Measurements from ENCODE around the gene PRRG1. TPM values are rescaled to one million over a fixed set of nuclear protein-coding genes. Genes with fewer than 3 reads are reported as not detected.

The PRRG1 gene
- total RNA-seq, 1 donor from 2014 or later: 8.2 TPM

GRCh38 chrX:37378404-37378803 is 29.2 kb downstream of the PRRG1 start:
- Mint-ChIP-seq H3K4me1 (ENCODE audit: unreplicated experiment) (no peaks in the 10 kb centered on the region), H3K4me3 (no peak overlapping the region), H3K27me3 (no peaks in the 10 kb centered on the region), H3K9me3 (peaks cover 4% of the 10 kb centered on the region), H3K36me3 (no peaks in the 10 kb centered on the region), H3K27ac (no peak overlapping the region)
- no peak for DNase-seq (ENCODE audit: extremely low spot score, unreplicated experiment)
- no peak for TF ChIP-seq CTCF (conservative IDR thresholded peaks at IDR 0.05)

GRCh38 chrX:37378830-37379229 is 29.7 kb downstream of the PRRG1 start:
- H3K36me3 Mint-ChIP-seq: no peaks in the 10 kb centered on the region
- H3K27ac Mint-ChIP-seq: no peak overlapping the region
- peaks cover 4% of the 10 kb centered on the region for H3K9me3 Mint-ChIP-seq
- H3K4me1 Mint-ChIP-seq (ENCODE audit: unreplicated experiment): no peaks in the 10 kb centered on the region
- H3K27me3 Mint-ChIP-seq: no peaks in the 10 kb centered on the region
- DNase-seq (ENCODE audit: extremely low spot score, unreplicated experiment): no peak
- TF ChIP-seq CTCF (conservative IDR thresholded peaks at IDR 0.05): no peak
- H3K4me3 Mint-ChIP-seq: no peak overlapping the region

- no peaks in the 10 kb centered on the region for H3K27me3 Mint-ChIP-seq
- no peak overlapping the region for H3K4me3 Mint-ChIP-seq
- H3K9me3 Mint-ChIP-seq: peaks cover 4% of the 10 kb centered on the region
- H3K27ac Mint-ChIP-seq: no peak overlapping the region
- no peak for DNase-seq (ENCODE audit: extremely low spot score, unreplicated experiment)
- H3K4me1 Mint-ChIP-seq (ENCODE audit: unreplicated experiment): no peaks in the 10 kb centered on the region
- H3K36me3 Mint-ChIP-seq: no peaks in the 10 kb centered on the region
- TF ChIP-seq CTCF (conservative IDR thresholded peaks at IDR 0.05): no peak
Observed at GRCh38 chrX:37380256-37380655, 31.1 kb downstream of the PRRG1 start.

- H3K36me3 Mint-ChIP-seq: no peaks in the 10 kb centered on the region
- DNase-seq (ENCODE audit: extremely low spot score, unreplicated experiment): no peak
- no peaks in the 10 kb centered on the region for H3K27me3 Mint-ChIP-seq
Observed at GRCh38 chrX:37380924-37381323, 31.8 kb downstream of the PRRG1 start.

GRCh38 chrX:37383313-37383712 is 34.1 kb downstream of the PRRG1 start:
- Mint-ChIP-seq H3K36me3 (peaks cover 7% of the 10 kb centered on the region), H3K4me3 (no peak overlapping the region), H3K4me1 (ENCODE audit: unreplicated experiment) (no peaks in the 10 kb centered on the region), H3K27me3 (no peaks in the 10 kb centered on the region), H3K9me3 (peaks cover 4% of the 10 kb centered on the region), H3K27ac (no peak overlapping the region)
- no peak for DNase-seq (ENCODE audit: extremely low spot score, unreplicated experiment)
- no peak for TF ChIP-seq CTCF (conservative IDR thresholded peaks at IDR 0.05)

More at GRCh38 chrX:37380924-37381323, 31.8 kb downstream of the PRRG1 start:
- no peak overlapping the region for H3K27ac Mint-ChIP-seq
- TF ChIP-seq CTCF (conservative IDR thresholded peaks at IDR 0.05): no peak
- H3K4me3 Mint-ChIP-seq: no peak overlapping the region
- no peaks in the 10 kb centered on the region for H3K4me1 Mint-ChIP-seq (ENCODE audit: unreplicated experiment)
- H3K9me3 Mint-ChIP-seq: peaks cover 4% of the 10 kb centered on the region

GRCh38 chrX:37388413-37388812 is 39.2 kb downstream of the PRRG1 start:
- Mint-ChIP-seq H3K4me1 (ENCODE audit: unreplicated experiment) (no peaks in the 10 kb centered on the region), H3K27ac (no peak overlapping the region), H3K9me3 (peaks cover 4% of the 10 kb centered on the region), H3K27me3 (no peaks in the 10 kb centered on the region), H3K36me3 (peaks cover 18% of the 10 kb centered on the region), H3K4me3 (no peak overlapping the region)
- DNase-seq (ENCODE audit: extremely low spot score, unreplicated experiment): no peak
- TF ChIP-seq CTCF (conservative IDR thresholded peaks at IDR 0.05): no peak
